GM12878 (cell line): ENCODE results near the gene ACACA. TPM values are rescaled to one million over a fixed set of nuclear protein-coding genes. Genes with fewer than 3 reads are reported as not detected.

ENCODE experiments used
- ATAC-seq: fragments of 200-7000 bp; cut with Tn5 transposase; 3 replicates; pipeline ENCODE4 v1.9.1; 2020; ENCODE audit warnings: mild to moderate bottlenecking, moderate library complexity
- BruUV-seq: library from RNA; stranded (reverse); fragments of 400-500 nt; replicated peaks from 2 replicates; lab custom pipeline; 2021; lab: Mats Ljungman, UMichigan
- CTCF ChIA-PET: fragments of 300-600 bp; sonication (Branson Sonifier 250); formaldehyde crosslinking; extraction: SDS; loops from one replicate; lab custom pipeline; 2021; ENCODE audit warnings: inconsistent platforms; lab: Yijun Ruan, JAX
- POLR2A ChIA-PET: fragments of 350-600 bp; formaldehyde crosslinking; extraction: SDS; loops from one replicate; lab custom pipeline; 2021; ENCODE audit warnings: inconsistent platforms; lab: Charles Lee
- RAD21 ChIA-PET: fragments of 300-600 bp; sonication (Branson Sonifier 250); formaldehyde crosslinking; loops from one replicate; lab custom pipeline; 2023; ENCODE audit warnings: antibody characterized with exemption; ENCODE audit not compliant: unreplicated experiment; lab: Charles Lee
- SMC1A ChIA-PET: fragments of 300-600 bp; sonication (Branson Sonifier 250); formaldehyde crosslinking; loops from one replicate; lab custom pipeline; 2023; ENCODE audit not compliant: unreplicated experiment, uncharacterized antibody; lab: Charles Lee
- DNase-seq: peaks from one replicate; pipeline ENCODE4 v3.0.0-alpha.2; 2011; ENCODE audit warnings: low read depth, low spot score
- FAIRE-seq: peaks from 3 replicates; lab custom pipeline; 2011; peaks lifted over from hg19 to GRCh38; lab: Jason Lieb, UNC
- H2AFZ ChIP-seq: 2 replicates; pipeline ENCODE4 v1.6.0; 2011; ENCODE audit warnings: low read depth, low read length, control low read depth; ENCODE audit not compliant: control insufficient read depth
- H3K27ac ChIP-seq: 2 replicates; pipeline ENCODE4 v1.5.1; 2011; ENCODE audit warnings: control low read depth; ENCODE audit not compliant: control insufficient read depth, insufficient read depth
- H3K27me3 ChIP-seq, 2 experiments: replicated peaks in 1 of 2; 2 replicates each; pipeline versions ENCODE4 v1.6.0 to v1.6.1; 2011; ENCODE audit warnings: low read length in 1 of 2; ENCODE audit not compliant: control insufficient read depth in 2 of 2, insufficient read depth in 2 of 2
- H3K36me3 ChIP-seq, 2 experiments: 2 replicates each; pipeline ENCODE4 v1.5.1; 2011; ENCODE audit warnings: low read length in 1 of 2; ENCODE audit not compliant: control insufficient read depth in 2 of 2, insufficient read depth in 2 of 2
- H3K4me1 ChIP-seq: 2 replicates; pipeline ENCODE4 v1.6.1; 2011; ENCODE audit warnings: mild to moderate bottlenecking, low read length, moderate library complexity, mixed read lengths; ENCODE audit not compliant: control insufficient read depth, insufficient read depth
- H3K4me2 ChIP-seq: 2 replicates; pipeline ENCODE4 v1.6.0; 2011; ENCODE audit warnings: control low read depth; ENCODE audit not compliant: control insufficient read depth, insufficient read depth
- H3K4me3 ChIP-seq: fragments of 200-600 bp; sonication (generic); 2 replicates; pipeline ENCODE4 v1.5.1; 2016
- H3K79me2 ChIP-seq: 2 replicates; pipeline ENCODE4 v1.6.0; 2011; ENCODE audit warnings: low read length; ENCODE audit not compliant: control insufficient read depth, insufficient read depth
- H3K9ac ChIP-seq: 2 replicates; pipeline ENCODE4 v1.8.0; 2011; ENCODE audit warnings: low read length, control low read depth, mixed read lengths; ENCODE audit not compliant: control insufficient read depth, insufficient read depth
- H3K9me3 ChIP-seq: replicated peaks from 3 replicates; pipeline ENCODE4 v1.5.1; 2011; ENCODE audit warnings: mild to moderate bottlenecking, low read length; ENCODE audit not compliant: control insufficient read depth, insufficient read depth
- H4K20me1 ChIP-seq: 2 replicates; pipeline ENCODE4 v1.6.0; 2011; ENCODE audit not compliant: control insufficient read depth, insufficient read depth
- CHD4 ChIP-seq: fragments of 200-600 bp; sonication (generic); IDR thresholded peaks from 2 replicates; pipeline ENCODE4 v1.6.1; 2016; ENCODE audit warnings: mild to moderate bottlenecking
- HDGF ChIP-seq: fragments of 450-650 bp; IDR thresholded peaks from 2 replicates; pipeline ENCODE4 v1.6.1; 2016; ENCODE audit warnings: antibody characterized with exemption
- KDM1A ChIP-seq: fragments of 200-600 bp; sonication (generic); IDR thresholded peaks from 2 replicates; pipeline ENCODE4 v1.6.1; 2016; ENCODE audit warnings: borderline replicate concordance
- MEF2A ChIP-seq: IDR thresholded peaks from 2 replicates; pipeline ENCODE4 v1.6.1; 2011; ENCODE audit warnings: low read depth, mild to moderate bottlenecking, low read length, moderate library complexity; ENCODE audit not compliant: insufficient read depth
- NFYA ChIP-seq: IDR thresholded peaks from 2 replicates; pipeline ENCODE4 v1.6.1; 2011; ENCODE audit warnings: low read depth, mild to moderate bottlenecking, low read length, improper control_type of control experiment, borderline replicate concordance
- NR2C2 ChIP-seq: IDR thresholded peaks from 2 replicates; pipeline ENCODE4 v1.6.1; 2011; ENCODE audit warnings: borderline replicate concordance, low read depth; ENCODE audit not compliant: control insufficient read depth, insufficient read length
- NR2F1 ChIP-seq: fragments of 450-650 bp; conservative IDR thresholded peaks from 2 replicates; pipeline ENCODE4 v1.6.1; 2017; ENCODE audit warnings: mild to moderate bottlenecking
- SMAD1 ChIP-seq: fragments of 450-650 bp; IDR thresholded peaks from 2 replicates; pipeline ENCODE4 v1.6.1; 2018; ENCODE audit warnings: mild to moderate bottlenecking, low read depth; ENCODE audit not compliant: partially characterized antibody
- TCF12 ChIP-seq: IDR thresholded peaks from 2 replicates; pipeline ENCODE4 v1.6.1; 2011; ENCODE audit warnings: low read depth, mild to moderate bottlenecking, low read length
- TCF7 ChIP-seq: IDR thresholded peaks from 2 replicates; pipeline ENCODE4 v1.6.1; 2014; ENCODE audit warnings: antibody characterized with exemption, borderline replicate concordance
- ZNF207 ChIP-seq: fragments of 450-650 bp; IDR thresholded peaks from 2 replicates; pipeline ENCODE4 v1.6.1; 2014; ENCODE audit warnings: antibody characterized with exemption, mild to moderate bottlenecking, borderline replicate concordance
- WGBS: methylation state at CpG from one replicate; pipeline ENCODE4 v1.1.6; 2016; ENCODE audit warnings: low lambda C conversion rate; ENCODE audit not compliant: insufficient replicate concordance, insufficient coverage; ENCODE audit errors: missing lambda C conversion rate; 5-methylcytosine and 5-hydroxymethylcytosine counted together
- in situ Hi-C: fragments of 300-500 bp; cut with MboI; formaldehyde crosslinking; loops from 9 replicates; pipeline ENCODE4 v1.14.3; 2018; ENCODE audit warnings: mixed read lengths
- intact Hi-C: fragments of 100-400 bp; cut with micrococcal nuclease; formaldehyde crosslinking; loops from one replicate; pipeline ENCODE4 v1.14.2; 2022; ENCODE audit not compliant: unreplicated experiment
- polyA plus RNA-seq, 11 experiments: library from polyadenylated mRNA; depleted of rRNA in 4 of 11; unstranded in 6 of 11; stranded (reverse) in 5 of 11; fragments of >200 nt; fragmentation: Nextera tagmentation in 4 of 11; fragmentation: Illumina TruSeq in 1 of 11; extraction: Ambion mirVana in 4 of 11; extraction: Trizol in 1 of 11; gene quantifications; 1 replicate in 1 of 11; 2 replicates in 10 of 11; pipeline versions ENCODE4 v1.2.1 to v1.2.3, GENCODE V29; 2011 to 2016; ENCODE audit warnings: inconsistent platforms in 2 of 11, missing spikeins in 2 of 11, low read depth in 1 of 11
- total RNA-seq, 4 experiments: library from RNA; depleted of rRNA in 3 of 4; stranded (reverse); fragments of >200 nt in 3 of 4; fragmentation: Illumina TruSeq in 1 of 4; extraction: Trizol in 1 of 4; gene quantifications; 2 replicates each; pipeline versions ENCODE4 v1.2.1 to v1.2.3, GENCODE V29; 2013 to 2021
- TF ChIP-seq, protein P1 (sequence below): fragments of 450-650 bp; IDR thresholded peaks from 2 replicates; pipeline ENCODE4 v1.6.1; 2017; ENCODE audit warnings: borderline replicate concordance
- TF ChIP-seq, protein P2 (sequence below): fragments of 150-350 bp; IDR thresholded peaks from 2 replicates; pipeline ENCODE4 v1.6.1; 2016; ENCODE audit warnings: low read depth, low read length
- TF ChIP-seq, protein P3 (sequence below): IDR thresholded peaks from 2 replicates; pipeline ENCODE4 v1.6.1; 2012; ENCODE audit warnings: low read depth, low read length, improper control_type of control experiment

Gene ACACA
- total and polyA plus RNA-seq, 10 of the 15 experiments (the other 5 are each of a cell fraction or from before 2014, with no cell fraction given): 12.9 to 74.2 (median 32.0) TPM

DNA sequence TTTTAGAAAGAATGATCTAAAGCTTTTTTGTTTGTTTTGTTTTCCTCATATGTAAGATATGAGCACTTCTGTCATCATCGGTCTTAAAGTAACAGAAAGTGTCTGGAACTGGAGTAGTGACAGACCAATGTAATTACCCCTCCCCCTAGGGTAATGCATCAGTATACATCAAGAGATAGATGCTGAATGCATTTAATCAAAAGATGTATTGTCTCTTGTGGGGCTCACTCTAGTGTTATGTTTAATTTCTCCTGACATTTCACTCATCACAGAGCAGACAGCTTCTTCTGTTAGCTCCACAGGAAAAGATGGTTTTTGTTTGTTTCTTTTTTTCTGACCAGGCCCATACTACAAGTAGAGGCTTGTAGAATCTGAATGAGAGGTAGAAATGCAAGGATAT, 199.5 kb downstream of the ACACA start:
- no peak for FAIRE-seq
- in situ Hi-C loops (no loop called here), intact Hi-C loops (no loop called here)
- Histone ChIP-seq H3K4me2 (no peak overlapping the region), H2AFZ (no peak overlapping the region), H4K20me1 (no peaks in the 10 kb centered on the region), H3K36me3 (peaks cover 0 to 11% of the 10 kb centered on the region in 2 experiments; a peak in 2 of 4 replicates), H3K9ac (no peak overlapping the region), H3K4me3 (no peak overlapping the region), H3K9me3 (no peaks in the 10 kb centered on the region), H3K79me2 (no peaks in the 10 kb centered on the region), H3K27me3 (no peaks in the 10 kb centered on the region), H3K27ac (no peak overlapping the region), H3K4me1 (no peaks in the 10 kb centered on the region)
- no peak for ATAC-seq
- SMC1A ChIA-PET: no interaction called here
- CTCF ChIA-PET: interaction anchor here (4.3 kb wide), 1 partner anchor 32 kb away, joined by 16 read pairs; no protein-coding TSS in a partner anchor
- BruUV-seq: no TSS peak
- TF ChIP-seq NR2F1: no peak
- no peak for TF ChIP-seq CHD4
- TF ChIP-seq TCF12: no peak
- TF ChIP-seq ZNF207: no peak
- TF ChIP-seq, protein P1, sequence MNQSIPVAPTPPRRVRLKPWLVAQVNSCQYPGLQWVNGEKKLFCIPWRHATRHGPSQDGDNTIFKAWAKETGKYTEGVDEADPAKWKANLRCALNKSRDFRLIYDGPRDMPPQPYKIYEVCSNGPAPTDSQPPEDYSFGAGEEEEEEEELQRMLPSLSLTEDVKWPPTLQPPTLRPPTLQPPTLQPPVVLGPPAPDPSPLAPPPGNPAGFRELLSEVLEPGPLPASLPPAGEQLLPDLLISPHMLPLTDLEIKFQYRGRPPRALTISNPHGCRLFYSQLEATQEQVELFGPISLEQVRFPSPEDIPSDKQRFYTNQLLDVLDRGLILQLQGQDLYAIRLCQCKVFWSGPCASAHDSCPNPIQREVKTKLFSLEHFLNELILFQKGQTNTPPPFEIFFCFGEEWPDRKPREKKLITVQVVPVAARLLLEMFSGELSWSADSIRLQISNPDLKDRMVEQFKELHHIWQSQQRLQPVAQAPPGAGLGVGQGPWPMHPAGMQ: no peak
- no peak for DNase-seq
- RAD21 ChIA-PET: no interaction called here
- POLR2A ChIA-PET: no interaction called here
- 91% methylated on average over 1 of the region's 1 CpG for WGBS

DNA sequence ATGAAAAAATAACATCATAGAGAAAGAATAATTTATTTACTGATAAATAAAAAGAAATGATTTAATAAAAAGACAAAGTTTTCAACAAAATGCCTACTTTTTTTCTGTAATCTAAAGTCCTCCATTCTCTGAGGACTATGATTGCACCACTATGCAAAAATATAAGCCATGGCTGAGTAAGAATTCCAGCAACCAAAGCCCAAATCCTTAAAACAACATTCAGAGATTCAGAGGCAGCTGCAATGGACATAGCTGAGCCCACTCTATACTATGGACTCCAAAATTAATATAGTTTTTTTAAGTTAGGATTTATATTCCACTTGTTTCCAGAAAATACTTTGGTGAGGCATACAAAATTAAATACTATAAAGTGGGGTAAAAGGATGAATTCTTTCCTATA, 200.3 kb downstream of the ACACA start:
- H3K9me3 ChIP-seq: no peaks in the 10 kb centered on the region
- no TSS peak for BruUV-seq
- H3K4me3 ChIP-seq: no peak overlapping the region
- in situ Hi-C loops (no loop called here), intact Hi-C loops (no loop called here)
- no peaks in the 10 kb centered on the region for H3K79me2 ChIP-seq
- no peak for DNase-seq
- no peak for FAIRE-seq
- SMC1A ChIA-PET: no interaction called here
- no peak overlapping the region for H3K27ac ChIP-seq
- POLR2A ChIA-PET: no interaction called here
- no peak overlapping the region for H2AFZ ChIP-seq
- CTCF ChIA-PET: interaction anchor here (0.7 kb wide), 1 partner anchor 494 kb away, joined by 3 read pairs; no protein-coding TSS in a partner anchor
- no peak for ATAC-seq
- no peaks in the 10 kb centered on the region for H4K20me1 ChIP-seq
- RAD21 ChIA-PET: no interaction called here
- H3K4me1 ChIP-seq: no peaks in the 10 kb centered on the region
- H3K27me3 ChIP-seq: no peaks in the 10 kb centered on the region
- H3K36me3 ChIP-seq: peaks cover 0 to 12% of the 10 kb centered on the region in 2 experiments; a peak in 2 of 4 replicates
- no peak overlapping the region for H3K4me2 ChIP-seq
- no peak overlapping the region for H3K9ac ChIP-seq
- TF ChIP-seq NR2C2: no peak
- TF ChIP-seq NFYA: no peak
- TF ChIP-seq, protein P2, sequence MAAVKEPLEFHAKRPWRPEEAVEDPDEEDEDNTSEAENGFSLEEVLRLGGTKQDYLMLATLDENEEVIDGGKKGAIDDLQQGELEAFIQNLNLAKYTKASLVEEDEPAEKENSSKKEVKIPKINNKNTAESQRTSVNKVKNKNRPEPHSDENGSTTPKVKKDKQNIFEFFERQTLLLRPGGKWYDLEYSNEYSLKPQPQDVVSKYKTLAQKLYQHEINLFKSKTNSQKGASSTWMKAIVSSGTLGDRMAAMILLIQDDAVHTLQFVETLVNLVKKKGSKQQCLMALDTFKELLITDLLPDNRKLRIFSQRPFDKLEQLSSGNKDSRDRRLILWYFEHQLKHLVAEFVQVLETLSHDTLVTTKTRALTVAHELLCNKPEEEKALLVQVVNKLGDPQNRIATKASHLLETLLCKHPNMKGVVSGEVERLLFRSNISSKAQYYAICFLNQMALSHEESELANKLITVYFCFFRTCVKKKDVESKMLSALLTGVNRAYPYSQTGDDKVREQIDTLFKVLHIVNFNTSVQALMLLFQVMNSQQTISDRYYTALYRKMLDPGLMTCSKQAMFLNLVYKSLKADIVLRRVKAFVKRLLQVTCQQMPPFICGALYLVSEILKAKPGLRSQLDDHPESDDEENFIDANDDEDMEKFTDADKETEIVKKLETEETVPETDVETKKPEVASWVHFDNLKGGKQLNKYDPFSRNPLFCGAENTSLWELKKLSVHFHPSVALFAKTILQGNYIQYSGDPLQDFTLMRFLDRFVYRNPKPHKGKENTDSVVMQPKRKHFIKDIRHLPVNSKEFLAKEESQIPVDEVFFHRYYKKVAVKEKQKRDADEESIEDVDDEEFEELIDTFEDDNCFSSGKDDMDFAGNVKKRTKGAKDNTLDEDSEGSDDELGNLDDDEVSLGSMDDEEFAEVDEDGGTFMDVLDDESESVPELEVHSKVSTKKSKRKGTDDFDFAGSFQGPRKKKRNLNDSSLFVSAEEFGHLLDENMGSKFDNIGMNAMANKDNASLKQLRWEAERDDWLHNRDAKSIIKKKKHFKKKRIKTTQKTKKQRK: no peak
- no peak for TF ChIP-seq HDGF
- no peak for TF ChIP-seq SMAD1
- TF ChIP-seq KDM1A: no peak
- TF ChIP-seq, protein P3, sequence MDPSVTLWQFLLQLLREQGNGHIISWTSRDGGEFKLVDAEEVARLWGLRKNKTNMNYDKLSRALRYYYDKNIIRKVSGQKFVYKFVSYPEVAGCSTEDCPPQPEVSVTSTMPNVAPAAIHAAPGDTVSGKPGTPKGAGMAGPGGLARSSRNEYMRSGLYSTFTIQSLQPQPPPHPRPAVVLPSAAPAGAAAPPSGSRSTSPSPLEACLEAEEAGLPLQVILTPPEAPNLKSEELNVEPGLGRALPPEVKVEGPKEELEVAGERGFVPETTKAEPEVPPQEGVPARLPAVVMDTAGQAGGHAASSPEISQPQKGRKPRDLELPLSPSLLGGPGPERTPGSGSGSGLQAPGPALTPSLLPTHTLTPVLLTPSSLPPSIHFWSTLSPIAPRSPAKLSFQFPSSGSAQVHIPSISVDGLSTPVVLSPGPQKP: no peak
- TF ChIP-seq TCF7: no peak
- TF ChIP-seq MEF2A: no peak
